Hair follicular keratinocyte (primary cell): ENCODE data around the gene DBX2. TPM values are rescaled to one million over a fixed set of nuclear protein-coding genes. Genes with fewer than 3 reads are reported as not detected.

ENCODE experiments used
- total RNA-seq: library from RNA; depleted of rRNA; stranded (reverse); fragments of >200 nt; gene quantifications from 2 replicates; pipeline ENCODE4 v1.2.3, GENCODE V29; 2015

DBX2 gene
- not detected in 2 replicates for total RNA-seq

DNA sequence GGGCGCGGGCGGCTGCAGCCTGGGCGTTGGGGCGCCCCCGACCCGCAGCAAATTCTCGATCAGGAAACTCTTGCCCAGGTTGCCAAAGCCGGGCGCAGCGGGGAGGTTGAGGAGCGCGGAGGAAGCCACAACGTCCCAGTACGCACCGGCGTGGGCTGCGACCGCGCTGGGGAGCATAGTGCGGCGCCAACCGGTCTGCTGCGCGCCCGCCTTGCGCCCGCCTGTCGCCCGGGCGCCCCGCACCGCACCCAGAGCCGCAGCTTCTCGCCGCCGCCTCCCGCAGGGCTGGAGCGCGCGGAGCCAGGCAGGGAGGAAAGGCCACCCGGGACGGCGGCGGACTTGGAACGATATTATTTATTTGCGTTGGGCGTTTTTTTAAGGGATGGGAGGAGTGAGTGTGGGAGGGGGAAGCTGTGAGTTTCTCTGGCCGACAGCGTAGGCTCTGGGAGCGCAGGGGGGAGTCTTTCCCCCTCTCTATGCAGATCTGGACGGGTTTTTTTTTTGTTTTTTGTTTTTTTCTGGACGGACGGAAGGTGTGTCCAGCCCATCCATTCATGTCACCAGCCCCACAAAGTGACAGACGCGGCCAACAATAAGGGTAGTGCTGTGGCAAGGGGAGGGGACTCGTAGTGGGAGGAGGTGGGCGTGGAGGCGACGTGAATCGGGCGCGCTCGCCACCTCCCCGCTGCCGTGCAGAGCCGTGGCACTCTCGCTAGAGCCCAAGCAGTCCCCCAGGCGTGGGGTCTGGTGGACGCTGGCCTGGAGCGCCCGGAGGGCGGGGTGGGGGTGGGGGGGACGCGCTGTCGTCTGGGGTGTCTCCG is at the start of gene DBX2:
Gene DBX2, minus strand, starts transcription at position 349 of the 821 bp plus-strand sequence. Its CDS starts 172 bp downstream, at position 177.

Other genes starting within 250 kb of the DBX2 start
- 3.9 and 8.5 TPM in 2 replicates for gene NELL2, start 174.8 kb downstream of the DBX2 start, total RNA-seq
- 29.7 and 52.6 TPM in 2 replicates for gene ANO6, start 165.0 kb upstream of the DBX2 start, total RNA-seq